NCI-H748 treated with DMSO at 0.1 percent for 48 hours (cell line): ENCODE data around the gene WNT10A.

ENCODE experiments used
- DNase-seq: peaks from one replicate; lab custom pipeline; 2025; lab: John Stamatoyannopoulos, UW

Gene WNT10A

GRCh38 chr2:218857371-218858137 lies 23.1 kb upstream of the WNT10A start:
- no peak for DNase-seq

- DNase-seq, result no peak
These were observed 22.6 kb upstream of the WNT10A start for GRCh38 chr2:218858138-218858445.

- DNase-seq, result no peak
These were observed 21.7 kb upstream of the WNT10A start for GRCh38 chr2:218858671-218859555.

GRCh38 chr2:218859556-218859987 lies 21.1 kb upstream of the WNT10A start, which contains the start of gene WNT6:
Gene WNT6, plus strand, starts transcription at chr2:218859805. Its CDS starts 233 bp downstream, at chr2:218860038.
- no peak for DNase-seq

GRCh38 chr2:218859988-218860831 lies 20.4 kb upstream of the WNT10A start:
- DNase-seq, result no peak

GRCh38 chr2:218860950-218861381 lies 19.7 kb upstream of the WNT10A start:
- DNase-seq, result peak; percentile 88

- DNase-seq, result no peak
These were observed 18.9 kb upstream of the WNT10A start for GRCh38 chr2:218861645-218862318.

GRCh38 chr2:218863021-218863520 lies 17.6 kb upstream of the WNT10A start:
- no peak for DNase-seq

GRCh38 chr2:218865396-218865795 lies 15.3 kb upstream of the WNT10A start:
- DNase-seq, result no peak

GRCh38 chr2:218865999-218866398 lies 14.7 kb upstream of the WNT10A start:
- no peak for DNase-seq

GRCh38 chr2:218867900-218868299 lies 12.8 kb upstream of the WNT10A start:
- no peak for DNase-seq

GRCh38 chr2:218869064-218869463 lies 11.6 kb upstream of the WNT10A start:
- no peak for DNase-seq

- no peak for DNase-seq
These were observed 9.7 kb upstream of the WNT10A start for GRCh38 chr2:218870984-218871344.

- DNase-seq, result no peak
These were observed 9.0 kb upstream of the WNT10A start for GRCh38 chr2:218871345-218872302.

- DNase-seq, result no peak
These were observed 7.8 kb upstream of the WNT10A start for GRCh38 chr2:218872645-218873358.

- peak; percentile 11 for DNase-seq
These were observed 7.1 kb upstream of the WNT10A start for GRCh38 chr2:218873359-218874194.

GRCh38 chr2:218875692-218876246 lies 4.9 kb upstream of the WNT10A start:
- no peak for DNase-seq

- peak; percentile 82 for DNase-seq
These were observed 4.0 kb upstream of the WNT10A start for GRCh38 chr2:218876562-218877219.
